ENCODE data around the gene SOHLH2.
A peak's percentile ranks its signal among the peaks of the same experiment; 100 is the strongest.

The SOHLH2 gene

GRCh38 chr13:36154567-36155291 lies 59.6 kb downstream of the SOHLH2 start:
- TF ChIP-seq CTCF (IDR thresholded peaks at IDR 0.05; ENCODE audit: low read depth, low read length), result no peak
- DNase-seq (ENCODE audit: low read depth in 2 of 2), result peak; percentile 9 to 32
- H3K4me3 ChIP-seq (replicated peaks in 1 of 2; ENCODE audit: low read depth in 2 of 2, low read length in 2 of 2), result no peak overlapping the region

- no peak for TF ChIP-seq CTCF (IDR thresholded peaks at IDR 0.05; ENCODE audit: low read depth, low read length)
- DNase-seq (ENCODE audit: low read depth in 2 of 2), result no peak
Observed at GRCh38 chr13:36151591-36151990, 62.8 kb downstream of the SOHLH2 start.

GRCh38 chr13:36148446-36148845 lies 65.9 kb downstream of the SOHLH2 start:
- peak in 1 of 2 donors; percentile 54 for DNase-seq (ENCODE audit: low read depth in 2 of 2)
- TF ChIP-seq CTCF (IDR thresholded peaks at IDR 0.05; ENCODE audit: low read depth, low read length), result no peak
- no peak overlapping the region for H3K4me3 ChIP-seq (replicated peaks in 1 of 2; ENCODE audit: low read depth in 2 of 2, low read length in 2 of 2)

More at GRCh38 chr13:36151591-36151990, 62.8 kb downstream of the SOHLH2 start:
- H3K4me3 ChIP-seq (replicated peaks in 1 of 2; ENCODE audit: low read depth in 2 of 2, low read length in 2 of 2), result no peak overlapping the region

GRCh38 chr13:36147330-36147729 lies 67.0 kb downstream of the SOHLH2 start:
- TF ChIP-seq CTCF (IDR thresholded peaks at IDR 0.05; ENCODE audit: low read depth, low read length), result no peak
- H3K4me3 ChIP-seq (replicated peaks in 1 of 2; ENCODE audit: low read depth in 2 of 2, low read length in 2 of 2), result no peak overlapping the region
- no peak for DNase-seq (ENCODE audit: low read depth in 2 of 2)

- no peak overlapping the region for H3K4me3 ChIP-seq (replicated peaks in 1 of 2; ENCODE audit: low read depth in 2 of 2, low read length in 2 of 2)
- DNase-seq (ENCODE audit: low read depth in 2 of 2), result peak; percentile 17 to 18
- TF ChIP-seq CTCF (IDR thresholded peaks at IDR 0.05; ENCODE audit: low read depth, low read length), result no peak
Observed at GRCh38 chr13:36146511-36147269, 67.7 kb downstream of the SOHLH2 start.

- no peak overlapping the region for H3K4me3 ChIP-seq (replicated peaks in 1 of 2; ENCODE audit: low read depth in 2 of 2, low read length in 2 of 2)
- no peak for TF ChIP-seq CTCF (IDR thresholded peaks at IDR 0.05; ENCODE audit: low read depth, low read length)
- no peak for DNase-seq (ENCODE audit: low read depth in 2 of 2)
Observed at GRCh38 chr13:36143738-36144137, 70.6 kb downstream of the SOHLH2 start.

Measured in cardiac fibroblast (primary cell).